ENCODE results near the gene WDPCP.

GRCh38 chr2:63514781-63515180 lies 73.5 kb downstream of the WDPCP start:
- TF ChIP-seq CTCF (IDR thresholded peaks at IDR 0.05) (no peak), POLR2AphosphoS5 (IDR thresholded peaks at IDR 0.05; ENCODE audit: low read depth, low read length) (no peak), REST (IDR thresholded peaks at IDR 0.05; ENCODE audit: insufficient read depth in 1 of 2, low read depth in 2 of 2, low read length in 1 of 2) (no peak)
